Mesothelial cell of epicardium (in vitro differentiated cells): ENCODE results near the gene FNIP2. TPM values are rescaled to one million over a fixed set of nuclear protein-coding genes. Genes with fewer than 3 reads are reported as not detected.

ENCODE experiments used
- DNase-seq, 2 experiments: peaks; one replicate each; pipeline ENCODE4 v3.0.0; 2021; ENCODE audit warnings: low spot score in 2 of 2; ENCODE audit not compliant: unreplicated experiment in 2 of 2
- H3K27ac Mint-ChIP-seq: 2 replicates; pipeline ENCODE4 v1.8.0; 2021; ENCODE audit warnings: mixed read lengths
- H3K27me3 Mint-ChIP-seq: 2 replicates; pipeline ENCODE4 v1.8.0; 2021; ENCODE audit warnings: low read depth, mixed read lengths
- H3K36me3 Mint-ChIP-seq: 2 replicates; pipeline ENCODE4 v1.8.0; 2021; ENCODE audit warnings: mixed read lengths
- H3K4me1 Mint-ChIP-seq: 2 replicates; pipeline ENCODE4 v1.8.0; 2021; ENCODE audit warnings: mixed read lengths
- H3K4me3 Mint-ChIP-seq: 2 replicates; pipeline ENCODE4 v1.8.0; 2021; ENCODE audit warnings: mild to moderate bottlenecking, moderate library complexity, mixed read lengths
- H3K9me3 Mint-ChIP-seq: 2 replicates; pipeline ENCODE4 v1.8.0; 2021; ENCODE audit warnings: mixed read lengths
- total RNA-seq: library from RNA; stranded (reverse); gene quantifications from 3 replicates; pipeline ENCODE4 v1.2.1, GENCODE V29; 2021
- TF ChIP-seq, protein P1 (sequence below): fragments of 200-600 bp; sonication (generic); IDR thresholded peaks from one replicate; pipeline ENCODE4 v1.5.0; 2021; ENCODE audit warnings: antibody characterized with exemption; ENCODE audit not compliant: unreplicated experiment

The FNIP2 gene
- total RNA-seq, 1 donor from 2014 or later, result 32.1 TPM

DNA sequence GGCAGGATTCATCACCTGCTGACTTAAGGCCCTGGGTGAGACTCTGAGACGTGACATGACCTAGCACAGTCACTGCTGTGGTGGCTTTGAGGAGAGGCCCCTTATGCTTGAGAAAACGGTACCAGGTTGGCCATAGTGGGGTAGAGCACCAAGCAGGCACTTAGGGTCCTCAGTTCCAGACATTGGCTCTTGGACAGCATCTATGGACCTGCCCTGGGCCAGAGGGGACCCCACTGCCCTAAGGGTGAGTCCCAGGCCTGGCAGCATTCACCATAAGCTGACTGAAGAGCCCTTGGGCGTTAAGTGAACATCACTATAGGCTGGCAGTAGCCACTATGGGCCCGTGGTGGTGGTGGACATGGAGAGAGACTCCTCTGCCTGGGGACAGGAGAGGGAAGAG, 78.7 kb downstream of the FNIP2 start:
- no peak overlapping the region for H3K4me3 Mint-ChIP-seq
- no peaks in the 10 kb centered on the region for H3K27me3 Mint-ChIP-seq
- TF ChIP-seq, protein P1, sequence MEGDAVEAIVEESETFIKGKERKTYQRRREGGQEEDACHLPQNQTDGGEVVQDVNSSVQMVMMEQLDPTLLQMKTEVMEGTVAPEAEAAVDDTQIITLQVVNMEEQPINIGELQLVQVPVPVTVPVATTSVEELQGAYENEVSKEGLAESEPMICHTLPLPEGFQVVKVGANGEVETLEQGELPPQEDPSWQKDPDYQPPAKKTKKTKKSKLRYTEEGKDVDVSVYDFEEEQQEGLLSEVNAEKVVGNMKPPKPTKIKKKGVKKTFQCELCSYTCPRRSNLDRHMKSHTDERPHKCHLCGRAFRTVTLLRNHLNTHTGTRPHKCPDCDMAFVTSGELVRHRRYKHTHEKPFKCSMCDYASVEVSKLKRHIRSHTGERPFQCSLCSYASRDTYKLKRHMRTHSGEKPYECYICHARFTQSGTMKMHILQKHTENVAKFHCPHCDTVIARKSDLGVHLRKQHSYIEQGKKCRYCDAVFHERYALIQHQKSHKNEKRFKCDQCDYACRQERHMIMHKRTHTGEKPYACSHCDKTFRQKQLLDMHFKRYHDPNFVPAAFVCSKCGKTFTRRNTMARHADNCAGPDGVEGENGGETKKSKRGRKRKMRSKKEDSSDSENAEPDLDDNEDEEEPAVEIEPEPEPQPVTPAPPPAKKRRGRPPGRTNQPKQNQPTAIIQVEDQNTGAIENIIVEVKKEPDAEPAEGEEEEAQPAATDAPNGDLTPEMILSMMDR, result no peak
- no peak overlapping the region for H3K27ac Mint-ChIP-seq
- no peaks in the 10 kb centered on the region for H3K9me3 Mint-ChIP-seq
- peaks cover 11% of the 10 kb centered on the region for H3K36me3 Mint-ChIP-seq
- DNase-seq, result no peak
- H3K4me1 Mint-ChIP-seq, result no peaks in the 10 kb centered on the region

DNA sequence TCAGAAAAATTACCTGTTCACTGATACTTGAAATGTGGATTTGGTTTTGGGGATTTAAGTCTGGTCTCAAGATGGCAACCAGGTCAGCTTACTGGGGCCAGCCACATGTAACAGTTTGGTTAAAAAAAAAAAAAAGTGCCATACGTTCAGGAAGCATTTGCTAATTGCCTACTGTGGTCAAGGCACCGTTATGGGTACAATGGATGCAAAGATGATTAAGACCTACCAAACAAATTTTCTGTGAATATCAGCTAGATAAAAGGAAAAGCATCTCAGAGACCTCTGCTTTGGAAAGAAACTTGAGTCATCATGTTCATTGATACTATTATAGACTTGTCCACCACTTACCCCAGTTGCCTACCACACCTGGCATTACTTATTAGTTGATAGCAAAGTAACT, 80.9 kb downstream of the FNIP2 start:
- TF ChIP-seq, protein P1, result no peak

DNA sequence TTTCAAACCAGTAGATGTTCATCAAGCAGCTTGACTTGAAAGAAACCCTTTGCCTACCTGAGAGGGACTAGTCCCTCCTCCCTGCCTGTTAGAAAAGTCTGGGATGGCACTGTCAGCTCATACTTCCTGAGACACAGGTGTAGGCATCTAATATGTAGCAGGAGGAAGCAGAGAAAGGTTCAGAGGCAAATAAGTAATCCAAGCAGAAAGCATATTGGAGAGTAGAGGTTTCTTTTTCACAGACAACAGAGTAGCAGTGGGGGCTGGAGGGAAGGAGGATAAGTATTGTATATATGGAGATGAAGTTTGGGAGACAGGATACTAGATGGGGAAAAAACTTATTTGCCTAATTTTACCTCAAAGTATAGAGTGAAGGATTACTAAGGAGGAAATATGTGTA, 81.5 kb downstream of the FNIP2 start:
- no peak for DNase-seq
- Mint-ChIP-seq H3K4me3 (no peak overlapping the region), H3K9me3 (no peaks in the 10 kb centered on the region), H3K27ac (no peak overlapping the region), H3K27me3 (no peaks in the 10 kb centered on the region), H3K4me1 (peaks cover 11% of the 10 kb centered on the region), H3K36me3 (peaks cover 3% of the 10 kb centered on the region)
- TF ChIP-seq, protein P1, result no peak

More for the DNA sequence above, 80.9 kb downstream of the FNIP2 start:
- Mint-ChIP-seq H3K4me3 (no peak overlapping the region), H3K4me1 (peaks cover 5% of the 10 kb centered on the region), H3K9me3 (no peaks in the 10 kb centered on the region), H3K27me3 (no peaks in the 10 kb centered on the region), H3K27ac (no peak overlapping the region), H3K36me3 (peaks cover 3% of the 10 kb centered on the region)
- DNase-seq, result no peak

DNA sequence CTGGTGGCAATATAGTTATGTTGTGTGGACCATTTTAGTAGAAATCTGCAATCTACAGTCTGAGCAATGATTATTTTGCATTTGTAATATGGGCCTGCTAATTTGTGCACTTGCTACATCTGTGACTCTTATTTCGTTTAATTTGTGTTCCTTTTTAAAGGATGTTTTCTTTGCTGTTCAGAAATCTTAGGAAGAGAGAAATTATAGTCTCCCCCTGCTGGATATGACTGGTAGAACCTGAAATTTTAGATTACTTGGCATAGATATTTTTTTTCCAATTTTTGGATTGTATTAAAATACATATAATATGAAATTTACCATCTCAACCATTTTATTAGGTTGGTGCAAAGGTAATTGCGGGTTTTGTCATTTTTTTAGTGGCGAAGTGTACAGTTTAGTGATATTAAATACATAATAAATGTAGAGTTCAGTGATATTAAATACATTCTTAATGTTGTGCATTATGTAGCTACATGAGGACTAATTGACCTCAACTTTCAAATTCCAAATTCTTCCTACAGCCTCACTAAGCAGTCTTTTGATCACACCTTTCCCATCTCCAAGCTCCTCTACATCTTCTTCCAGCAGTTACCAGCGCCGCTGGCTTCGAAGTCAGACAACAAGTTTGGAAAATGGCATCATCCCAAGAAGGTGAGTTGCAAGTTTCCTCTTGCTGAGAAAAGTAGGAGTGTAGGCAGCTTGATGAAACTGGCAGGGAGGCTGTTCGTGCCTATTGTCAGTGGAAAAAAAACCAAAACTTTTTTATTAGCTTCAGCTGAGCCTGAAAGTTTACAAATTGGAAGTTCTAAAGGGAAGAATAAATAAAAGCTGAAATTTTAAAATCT, 82.2 kb downstream of the FNIP2 start:
- no peak for DNase-seq
- Mint-ChIP-seq H3K4me3 (no peak overlapping the region), H3K27ac (no peak overlapping the region), H3K4me1 (peaks cover 11% of the 10 kb centered on the region), H3K27me3 (no peaks in the 10 kb centered on the region), H3K9me3 (no peaks in the 10 kb centered on the region), H3K36me3 (peaks cover 6% of the 10 kb centered on the region)
- TF ChIP-seq, protein P1, result peak; percentile 89

DNA sequence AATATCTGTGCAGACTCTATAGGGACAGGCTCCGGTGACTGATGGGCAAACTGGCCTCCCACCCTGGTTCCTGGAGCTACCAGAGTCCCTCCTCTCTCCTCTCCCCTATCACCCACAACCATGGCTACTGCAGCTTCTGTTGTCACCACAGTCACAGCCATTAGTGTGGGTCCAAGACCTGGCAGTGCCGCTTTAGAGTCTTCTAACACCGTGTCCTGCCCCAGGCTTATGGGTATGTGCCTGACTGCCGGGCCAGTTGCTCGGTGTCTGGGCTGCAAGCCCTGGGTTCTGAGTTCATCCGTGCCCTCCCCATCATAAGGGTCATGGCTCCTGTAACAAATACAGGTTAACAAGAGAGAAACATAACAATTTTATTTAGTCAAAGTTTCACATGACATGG, 85.4 kb downstream of the FNIP2 start:
- no peak overlapping the region for H3K4me3 Mint-ChIP-seq
- DNase-seq, result no peak
- H3K27me3 Mint-ChIP-seq, result no peaks in the 10 kb centered on the region
- peaks cover 4% of the 10 kb centered on the region for H3K36me3 Mint-ChIP-seq
- TF ChIP-seq, protein P1, result no peak
- peak overlapping the region; percentile 41 for H3K27ac Mint-ChIP-seq
- H3K9me3 Mint-ChIP-seq, result no peaks in the 10 kb centered on the region
- peaks cover 14% of the 10 kb centered on the region for H3K4me1 Mint-ChIP-seq
